Measurements from ENCODE around the gene PCNX3. TPM values are rescaled to one million over a fixed set of nuclear protein-coding genes. Genes with fewer than 3 reads are reported as not detected.

The PCNX3 gene
- total RNA-seq, 2 donors from 2014 or later = 32.0 to 67.9 TPM

DNA sequence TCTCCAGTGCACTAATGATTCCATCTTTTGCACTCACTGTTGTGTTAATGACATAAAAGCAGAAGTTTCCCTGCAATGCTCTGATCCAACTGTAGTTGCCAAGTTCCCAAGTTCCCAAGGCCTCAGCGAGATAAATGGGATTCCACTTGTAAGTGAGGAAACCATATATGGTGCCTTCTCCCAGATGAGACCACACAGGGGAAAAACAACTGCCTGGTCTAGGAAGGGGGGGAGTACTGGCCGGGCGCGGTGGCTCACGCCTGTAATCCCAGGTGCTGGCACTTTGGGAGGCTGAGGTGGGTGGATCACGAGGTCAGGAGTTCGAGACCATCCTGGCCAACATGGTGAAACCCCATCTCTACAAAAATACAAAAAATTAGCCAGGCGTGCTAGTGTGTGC is 70.4 kb downstream of the PCNX3 start:
- Histone ChIP-seq H3K27ac (no peak overlapping the region), H3K27me3 (replicated peaks; ENCODE audit: insufficient read depth) (no peaks in the 10 kb centered on the region), H3K4me3 (no peak overlapping the region), H3K9me3 (no peaks in the 10 kb centered on the region), H3K36me3 (no peaks in the 10 kb centered on the region), H3K4me1 (replicated peaks) (no peaks in the 10 kb centered on the region)
- no peak for TF ChIP-seq POLR2AphosphoS5 (IDR thresholded peaks at IDR 0.05)
- TF ChIP-seq, protein P1, sequence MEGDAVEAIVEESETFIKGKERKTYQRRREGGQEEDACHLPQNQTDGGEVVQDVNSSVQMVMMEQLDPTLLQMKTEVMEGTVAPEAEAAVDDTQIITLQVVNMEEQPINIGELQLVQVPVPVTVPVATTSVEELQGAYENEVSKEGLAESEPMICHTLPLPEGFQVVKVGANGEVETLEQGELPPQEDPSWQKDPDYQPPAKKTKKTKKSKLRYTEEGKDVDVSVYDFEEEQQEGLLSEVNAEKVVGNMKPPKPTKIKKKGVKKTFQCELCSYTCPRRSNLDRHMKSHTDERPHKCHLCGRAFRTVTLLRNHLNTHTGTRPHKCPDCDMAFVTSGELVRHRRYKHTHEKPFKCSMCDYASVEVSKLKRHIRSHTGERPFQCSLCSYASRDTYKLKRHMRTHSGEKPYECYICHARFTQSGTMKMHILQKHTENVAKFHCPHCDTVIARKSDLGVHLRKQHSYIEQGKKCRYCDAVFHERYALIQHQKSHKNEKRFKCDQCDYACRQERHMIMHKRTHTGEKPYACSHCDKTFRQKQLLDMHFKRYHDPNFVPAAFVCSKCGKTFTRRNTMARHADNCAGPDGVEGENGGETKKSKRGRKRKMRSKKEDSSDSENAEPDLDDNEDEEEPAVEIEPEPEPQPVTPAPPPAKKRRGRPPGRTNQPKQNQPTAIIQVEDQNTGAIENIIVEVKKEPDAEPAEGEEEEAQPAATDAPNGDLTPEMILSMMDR (IDR thresholded peaks at IDR 0.05) = no peak
- no peak for TF ChIP-seq POLR2A (IDR thresholded peaks at IDR 0.05)
- DNase-seq (ENCODE audit: low spot score) = no peak
- WGBS = 81% methylated on average over 8 of the region's 8 CpGs
- intact Hi-C loops (cut with DNase I) = no loop called here

Small RNAs within 50 kb of the gene (microRNA-seq; reads per million reads assigned to microRNA genes)
- not detected for gene MIR4489
- gene MIR4690 = not detected

Small RNAs within 50 kb of the gene (small RNA-seq; reads per million reads assigned to genes)
- gene MIR4489 (0 to 0.10 reads per million in 2 donors), gene MIR4690 (0 reads per million in 2 donors)

Other genes starting within 250 kb of the PCNX3 start
- 10 to 100 TPM; 11.7 to 13.3 TPM for gene SLC25A45, start 233.1 kb upstream of the PCNX3 start, total RNA-seq
- gene FRMD8, start 229.1 kb upstream of the PCNX3 start, total RNA-seq = 100 to 1,000 TPM in 1 of 2 donors, 10 to 100 TPM in 1; 36.1 to 106 TPM
- 1,000 to 10,000 TPM in 1 of 2 donors, 100 to 1,000 TPM in 1; 110 to 1,326 TPM for gene NEAT1, start 193.0 kb upstream of the PCNX3 start, total RNA-seq
- 1,000 to 10,000 TPM; 5,964 to 9,097 TPM for gene MALAT1, start 116.7 kb upstream of the PCNX3 start, total RNA-seq
- gene SCYL1, start 90.7 kb upstream of the PCNX3 start, total RNA-seq = 100 to 1,000 TPM; 125 to 177 TPM
- gene LTBP3, start 57.4 kb upstream of the PCNX3 start, total RNA-seq = 100 to 1,000 TPM; 220 to 234 TPM
- 10 to 100 TPM; 72.8 to 98.1 TPM for gene ZNRD2, start 45.3 kb upstream of the PCNX3 start, total RNA-seq
- 10 to 100 TPM; 68.6 to 92.6 TPM for gene FAM89B, start 43.2 kb upstream of the PCNX3 start, total RNA-seq
- 10 to 100 TPM; 68.2 to 98.7 TPM for gene EHBP1L1, start 39.7 kb upstream of the PCNX3 start, total RNA-seq
- gene KCNK7, start 20.0 kb upstream of the PCNX3 start, total RNA-seq = under 1 TPM in 1 of 2 donors, not detected in 1; 0.74 TPM
- gene MAP3K11, start 1.6 kb upstream of the PCNX3 start, total RNA-seq = 10 to 100 TPM; 42.7 to 67.9 TPM
- gene SIPA1, start 22.3 kb downstream of the PCNX3 start, total RNA-seq = 10 to 100 TPM; 38.2 to 45.2 TPM
- gene RELA, start 47.1 kb downstream of the PCNX3 start, total RNA-seq = 10 to 100 TPM; 51.8 to 98.4 TPM
- gene KAT5, start 96.5 kb downstream of the PCNX3 start, total RNA-seq = 100 to 1,000 TPM in 1 of 2 donors, 10 to 100 TPM in 1; 74.8 to 107 TPM
- gene RNASEH2C, start 105.0 kb downstream of the PCNX3 start, total RNA-seq = 100 to 1,000 TPM in 1 of 2 donors, 10 to 100 TPM in 1; 78.0 to 166 TPM
- 10 to 100 TPM; 15.4 to 18.8 TPM for gene AP5B1, start 165.2 kb downstream of the PCNX3 start, total RNA-seq
- gene OVOL1, start 171.3 kb downstream of the PCNX3 start, total RNA-seq = 1 to 10 TPM; 2.7 to 8.5 TPM
- under 1 TPM in 1 of 2 donors, not detected in 1; 0.91 TPM for gene SNX32, start 218.2 kb downstream of the PCNX3 start, total RNA-seq
- 100 to 1,000 TPM; 654 to 731 TPM for gene CFL1, start 242.4 kb downstream of the PCNX3 start, total RNA-seq
- 10 to 100 TPM; 64.3 to 68.6 TPM for gene MUS81, start 244.7 kb downstream of the PCNX3 start, total RNA-seq